ENCODE results near the gene RAP1GAP2. TPM values are rescaled to one million over a fixed set of nuclear protein-coding genes. Genes with fewer than 3 reads are reported as not detected.
A peak's percentile ranks its signal among the peaks of the same experiment; 100 is the strongest.

RAP1GAP2 gene
- total RNA-seq, 1 experiment from 2014 or later = 72.8 TPM

DNA sequence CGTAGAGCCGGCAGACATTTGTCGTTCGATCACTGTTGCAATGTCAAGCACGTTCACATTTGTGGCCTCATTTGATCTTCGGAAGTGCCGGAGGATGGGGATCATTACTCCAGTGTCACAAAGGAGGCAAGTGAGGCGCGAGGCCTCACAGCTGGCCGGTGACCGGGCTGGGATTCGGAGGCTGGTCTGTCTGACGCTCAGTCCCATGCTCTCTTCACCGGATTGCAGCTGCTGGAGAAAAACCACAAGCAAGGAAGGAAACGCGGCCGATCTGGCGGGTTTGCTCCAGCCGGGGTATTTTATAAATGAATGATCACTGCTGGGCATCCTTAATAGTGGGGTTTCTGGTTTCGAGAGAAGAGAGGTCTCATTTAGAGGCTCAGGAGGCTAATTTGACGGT lies 139.4 kb downstream of the RAP1GAP2 start:
- Mint-ChIP-seq H3K4me1 (peaks cover 26% of the 10 kb centered on the region), H3K36me3 (peaks cover 13% of the 10 kb centered on the region), H3K4me3 (no peak overlapping the region), H3K27me3 (ENCODE audit: low read depth) (no peaks in the 10 kb centered on the region), H3K9me3 (no peaks in the 10 kb centered on the region), H3K27ac (no peak overlapping the region)
- ATAC-seq (no peak), DNase-seq (ENCODE audit: low spot score) (no peak)
- TF ChIP-seq JAZF1 (CRISPR knock-in tag; IDR thresholded peaks at IDR 0.05) (no peak), ZNF138 (CRISPR knock-in tag; conservative IDR thresholded peaks at IDR 0.05) (no peak), ZSCAN18 (CRISPR knock-in tag; IDR thresholded peaks at IDR 0.05) (no peak), CREB1 (CRISPR knock-in tag; IDR thresholded peaks at IDR 0.05) (no peak), FOXP1 (CRISPR knock-in tag; IDR thresholded peaks at IDR 0.05; ENCODE audit: borderline replicate concordance) (no peak)
- TF ChIP-seq, protein P1, sequence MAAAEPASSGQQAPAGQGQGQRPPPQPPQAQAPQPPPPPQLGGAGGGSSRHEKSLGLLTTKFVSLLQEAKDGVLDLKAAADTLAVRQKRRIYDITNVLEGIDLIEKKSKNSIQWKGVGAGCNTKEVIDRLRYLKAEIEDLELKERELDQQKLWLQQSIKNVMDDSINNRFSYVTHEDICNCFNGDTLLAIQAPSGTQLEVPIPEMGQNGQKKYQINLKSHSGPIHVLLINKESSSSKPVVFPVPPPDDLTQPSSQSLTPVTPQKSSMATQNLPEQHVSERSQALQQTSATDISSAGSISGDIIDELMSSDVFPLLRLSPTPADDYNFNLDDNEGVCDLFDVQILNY (CRISPR knock-in tag; IDR thresholded peaks at IDR 0.05) = no peak
- TF ChIP-seq, protein P2, sequence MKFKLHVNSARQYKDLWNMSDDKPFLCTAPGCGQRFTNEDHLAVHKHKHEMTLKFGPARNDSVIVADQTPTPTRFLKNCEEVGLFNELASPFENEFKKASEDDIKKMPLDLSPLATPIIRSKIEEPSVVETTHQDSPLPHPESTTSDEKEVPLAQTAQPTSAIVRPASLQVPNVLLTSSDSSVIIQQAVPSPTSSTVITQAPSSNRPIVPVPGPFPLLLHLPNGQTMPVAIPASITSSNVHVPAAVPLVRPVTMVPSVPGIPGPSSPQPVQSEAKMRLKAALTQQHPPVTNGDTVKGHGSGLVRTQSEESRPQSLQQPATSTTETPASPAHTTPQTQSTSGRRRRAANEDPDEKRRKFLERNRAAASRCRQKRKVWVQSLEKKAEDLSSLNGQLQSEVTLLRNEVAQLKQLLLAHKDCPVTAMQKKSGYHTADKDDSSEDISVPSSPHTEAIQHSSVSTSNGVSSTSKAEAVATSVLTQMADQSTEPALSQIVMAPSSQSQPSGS (CRISPR knock-in tag; IDR thresholded peaks at IDR 0.05; ENCODE audit: borderline replicate concordance, low read depth) = no peak
- POLR2A ChIA-PET = no interaction called here
- CTCF ChIA-PET = no interaction called here

GRCh38 chr17:2936351-2936750 lies 140.1 kb downstream of the RAP1GAP2 start:
- CTCF ChIA-PET = interaction anchor here (2.2 to 2.6 kb wide), 2 partner anchors 77 to 88 kb away, joined by 8 to 16 read pairs; no protein-coding TSS in a partner anchor
- TF ChIP-seq ERG (CRISPR knock-in tag; IDR thresholded peaks at IDR 0.05) (no peak), MXD4 (CRISPR knock-in tag; IDR thresholded peaks at IDR 0.05; ENCODE audit: borderline replicate concordance) (no peak), ZNF423 (CRISPR knock-in tag; IDR thresholded peaks at IDR 0.05) (no peak), ZNF317 (CRISPR knock-in tag; IDR thresholded peaks at IDR 0.05; ENCODE audit: borderline replicate concordance, low read depth) (no peak), ZNF138 (CRISPR knock-in tag; conservative IDR thresholded peaks at IDR 0.05) (no peak), MAX (CRISPR knock-in tag; IDR thresholded peaks at IDR 0.05) (no peak), ZNF281 (CRISPR knock-in tag; IDR thresholded peaks at IDR 0.05) (no peak), MYBL2 (CRISPR knock-in tag; IDR thresholded peaks at IDR 0.05) (no peak), ZNF425 (CRISPR knock-in tag; conservative IDR thresholded peaks at IDR 0.05) (no peak), SOX15 (CRISPR knock-in tag; IDR thresholded peaks at IDR 0.05) (no peak), PRRX2 (CRISPR knock-in tag; IDR thresholded peaks at IDR 0.05) (no peak), ATF3 (CRISPR knock-in tag; conservative IDR thresholded peaks at IDR 0.05) (no peak)
- TF ChIP-seq, protein P3, sequence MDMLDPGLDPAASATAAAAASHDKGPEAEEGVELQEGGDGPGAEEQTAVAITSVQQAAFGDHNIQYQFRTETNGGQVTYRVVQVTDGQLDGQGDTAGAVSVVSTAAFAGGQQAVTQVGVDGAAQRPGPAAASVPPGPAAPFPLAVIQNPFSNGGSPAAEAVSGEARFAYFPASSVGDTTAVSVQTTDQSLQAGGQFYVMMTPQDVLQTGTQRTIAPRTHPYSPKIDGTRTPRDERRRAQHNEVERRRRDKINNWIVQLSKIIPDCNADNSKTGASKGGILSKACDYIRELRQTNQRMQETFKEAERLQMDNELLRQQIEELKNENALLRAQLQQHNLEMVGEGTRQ (CRISPR knock-in tag; IDR thresholded peaks at IDR 0.05) = no peak
- TF ChIP-seq, protein P4, sequence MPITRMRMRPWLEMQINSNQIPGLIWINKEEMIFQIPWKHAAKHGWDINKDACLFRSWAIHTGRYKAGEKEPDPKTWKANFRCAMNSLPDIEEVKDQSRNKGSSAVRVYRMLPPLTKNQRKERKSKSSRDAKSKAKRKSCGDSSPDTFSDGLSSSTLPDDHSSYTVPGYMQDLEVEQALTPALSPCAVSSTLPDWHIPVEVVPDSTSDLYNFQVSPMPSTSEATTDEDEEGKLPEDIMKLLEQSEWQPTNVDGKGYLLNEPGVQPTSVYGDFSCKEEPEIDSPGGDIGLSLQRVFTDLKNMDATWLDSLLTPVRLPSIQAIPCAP (CRISPR knock-in tag; IDR thresholded peaks at IDR 0.05) = no peak
- TF ChIP-seq, protein P5, sequence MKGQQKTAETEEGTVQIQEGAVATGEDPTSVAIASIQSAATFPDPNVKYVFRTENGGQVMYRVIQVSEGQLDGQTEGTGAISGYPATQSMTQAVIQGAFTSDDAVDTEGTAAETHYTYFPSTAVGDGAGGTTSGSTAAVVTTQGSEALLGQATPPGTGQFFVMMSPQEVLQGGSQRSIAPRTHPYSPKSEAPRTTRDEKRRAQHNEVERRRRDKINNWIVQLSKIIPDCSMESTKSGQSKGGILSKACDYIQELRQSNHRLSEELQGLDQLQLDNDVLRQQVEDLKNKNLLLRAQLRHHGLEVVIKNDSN (CRISPR knock-in tag; IDR thresholded peaks at IDR 0.05) = no peak

More at GRCh38 chr17:2936351-2936750, 140.1 kb downstream of the RAP1GAP2 start:
- Mint-ChIP-seq H3K27ac (peak overlapping the region; percentile 79; the same call in 1 of the 2 replicates), H3K27me3 (ENCODE audit: low read depth) (no peaks in the 10 kb centered on the region), H3K4me3 (no peak overlapping the region), H3K4me1 (peaks cover 20% of the 10 kb centered on the region), H3K36me3 (peaks cover 13% of the 10 kb centered on the region), H3K9me3 (no peaks in the 10 kb centered on the region)
- no peak for ATAC-seq
- POLR2A ChIA-PET = no interaction called here
- no peak for DNase-seq (ENCODE audit: low spot score)
